Hematopoietic multipotent progenitor cell (in vitro differentiated cells): ENCODE results near the gene ZFYVE27. TPM values are rescaled to one million over a fixed set of nuclear protein-coding genes. Genes with fewer than 3 reads are reported as not detected.

Source experiments
- DNase-seq, 3 donors: peaks; one replicate each; pipeline ENCODE4 v3.0.0-alpha.2; 2011 to 2015; ENCODE audit warnings: low read depth in 2 of 3, low spot score in 2 of 3
- total RNA-seq: library from RNA; depleted of rRNA; stranded (reverse); fragments of >200 nt; gene quantifications from one replicate; pipeline ENCODE4 v1.2.3, GENCODE V29; 2012

ZFYVE27 gene
- total RNA-seq, 1 donor, result 35.3 TPM

- DNase-seq, result no peak
Measured at GRCh38 chr10:97766996-97767924, 30.3 kb downstream of the ZFYVE27 start.

GRCh38 chr10:97768322-97769315 lies 31.7 kb downstream of the ZFYVE27 start:
- DNase-seq, result no peak

GRCh38 chr10:97770255-97770654 lies 33.3 kb downstream of the ZFYVE27 start:
- DNase-seq, result no peak

- DNase-seq, result peak in 1 of 3 donors; percentile 17
Measured at GRCh38 chr10:97771055-97771891, 34.3 kb downstream of the ZFYVE27 start.

GRCh38 chr10:97771913-97772823 lies 35.2 kb downstream of the ZFYVE27 start, which contains the start of gene SFRP5:
Gene SFRP5, minus strand, starts transcription at chr10:97771999. Its CDS starts 166 bp downstream, at chr10:97771833.
- no peak for DNase-seq

GRCh38 chr10:97773096-97773495 lies 36.2 kb downstream of the ZFYVE27 start:
- no peak for DNase-seq

GRCh38 chr10:97774811-97775294 lies 37.9 kb downstream of the ZFYVE27 start:
- DNase-seq, result no peak

GRCh38 chr10:97777143-97777542 lies 40.2 kb downstream of the ZFYVE27 start:
- DNase-seq, result no peak

- DNase-seq, result no peak
Measured at GRCh38 chr10:97778452-97779302, 41.7 kb downstream of the ZFYVE27 start.

- DNase-seq, result no peak
Measured at GRCh38 chr10:97779492-97779891, 42.6 kb downstream of the ZFYVE27 start.

GRCh38 chr10:97779975-97780374 lies 43.0 kb downstream of the ZFYVE27 start:
- DNase-seq, result no peak

GRCh38 chr10:97780841-97781617 lies 44.1 kb downstream of the ZFYVE27 start:
- no peak for DNase-seq

GRCh38 chr10:97781618-97782331 lies 44.8 kb downstream of the ZFYVE27 start:
- DNase-seq, result no peak

GRCh38 chr10:97782455-97783228 lies 45.7 kb downstream of the ZFYVE27 start:
- no peak for DNase-seq

- no peak for DNase-seq
Measured at GRCh38 chr10:97784200-97784810, 47.4 kb downstream of the ZFYVE27 start.
